Ishikawa (cell line): Measurements from ENCODE around the gene LRRN4.

Experiments
- CEBPB ChIP-seq: IDR thresholded peaks from 2 replicates; pipeline ENCODE4 v1.6.1; 2012
- CREB1 ChIP-seq: IDR thresholded peaks from 2 replicates; pipeline ENCODE4 v1.6.1; 2012; ENCODE audit warnings: low read depth
- EGR1 ChIP-seq: IDR thresholded peaks from 2 replicates; pipeline ENCODE4 v1.6.1; 2012
- EP300 ChIP-seq: IDR thresholded peaks from 2 replicates; pipeline ENCODE4 v1.6.1; 2012; ENCODE audit warnings: borderline replicate concordance
- FOXM1 ChIP-seq: IDR thresholded peaks from 2 replicates; pipeline ENCODE4 v1.6.1; 2012; ENCODE audit warnings: low read depth, borderline replicate concordance
- MAX ChIP-seq: IDR thresholded peaks from 2 replicates; pipeline ENCODE4 v1.6.1; 2012
- NFIC ChIP-seq: IDR thresholded peaks from 2 replicates; pipeline ENCODE4 v1.6.1; 2012
- RAD21 ChIP-seq: IDR thresholded peaks from 2 replicates; pipeline ENCODE4 v1.6.1; 2012; ENCODE audit warnings: low read depth
- REST ChIP-seq: IDR thresholded peaks from 2 replicates; pipeline ENCODE4 v1.6.1; 2012; ENCODE audit warnings: low read depth, mild to moderate bottlenecking
- TAF1 ChIP-seq: IDR thresholded peaks from 2 replicates; pipeline ENCODE4 v1.6.1; 2012; ENCODE audit warnings: low read depth, mild to moderate bottlenecking
- TCF12 ChIP-seq: IDR thresholded peaks from 2 replicates; pipeline ENCODE4 v1.6.1; 2012; ENCODE audit warnings: low read depth
- TEAD4 ChIP-seq: IDR thresholded peaks from 2 replicates; pipeline ENCODE4 v1.6.1; 2012
- YY1 ChIP-seq: IDR thresholded peaks from 2 replicates; pipeline ENCODE4 v1.6.1; 2012; ENCODE audit warnings: low read depth
- ZBTB7A ChIP-seq: IDR thresholded peaks from 2 replicates; pipeline ENCODE4 v1.6.1; 2012; ENCODE audit warnings: low read depth
- TF ChIP-seq, protein P1 (sequence below): IDR thresholded peaks from 2 replicates; pipeline ENCODE4 v1.6.1; 2012

Gene LRRN4

GRCh38 chr20:6066582-6066981 lies 12.7 kb upstream of the LRRN4 start:
- TF ChIP-seq CEBPB (no peak), CREB1 (no peak), ZBTB7A (no peak), REST (no peak), FOXM1 (no peak), MAX (no peak), YY1 (no peak), EGR1 (no peak), NFIC (no peak), RAD21 (no peak), TCF12 (no peak), TAF1 (no peak), TEAD4 (no peak), EP300 (no peak)
- TF ChIP-seq, protein P1, sequence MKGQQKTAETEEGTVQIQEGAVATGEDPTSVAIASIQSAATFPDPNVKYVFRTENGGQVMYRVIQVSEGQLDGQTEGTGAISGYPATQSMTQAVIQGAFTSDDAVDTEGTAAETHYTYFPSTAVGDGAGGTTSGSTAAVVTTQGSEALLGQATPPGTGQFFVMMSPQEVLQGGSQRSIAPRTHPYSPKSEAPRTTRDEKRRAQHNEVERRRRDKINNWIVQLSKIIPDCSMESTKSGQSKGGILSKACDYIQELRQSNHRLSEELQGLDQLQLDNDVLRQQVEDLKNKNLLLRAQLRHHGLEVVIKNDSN: no peak

- TF ChIP-seq, protein P1: no peak
- TF ChIP-seq CREB1 (no peak), REST (no peak), EP300 (no peak), YY1 (no peak), TEAD4 (no peak), EGR1 (no peak), RAD21 (no peak), TAF1 (no peak), TCF12 (no peak), NFIC (no peak), MAX (no peak), FOXM1 (no peak), ZBTB7A (no peak)
Observed at GRCh38 chr20:6061544-6061943, 7.7 kb upstream of the LRRN4 start.

GRCh38 chr20:6060213-6060612 lies 6.4 kb upstream of the LRRN4 start:
- TF ChIP-seq ZBTB7A: no peak

DNA sequence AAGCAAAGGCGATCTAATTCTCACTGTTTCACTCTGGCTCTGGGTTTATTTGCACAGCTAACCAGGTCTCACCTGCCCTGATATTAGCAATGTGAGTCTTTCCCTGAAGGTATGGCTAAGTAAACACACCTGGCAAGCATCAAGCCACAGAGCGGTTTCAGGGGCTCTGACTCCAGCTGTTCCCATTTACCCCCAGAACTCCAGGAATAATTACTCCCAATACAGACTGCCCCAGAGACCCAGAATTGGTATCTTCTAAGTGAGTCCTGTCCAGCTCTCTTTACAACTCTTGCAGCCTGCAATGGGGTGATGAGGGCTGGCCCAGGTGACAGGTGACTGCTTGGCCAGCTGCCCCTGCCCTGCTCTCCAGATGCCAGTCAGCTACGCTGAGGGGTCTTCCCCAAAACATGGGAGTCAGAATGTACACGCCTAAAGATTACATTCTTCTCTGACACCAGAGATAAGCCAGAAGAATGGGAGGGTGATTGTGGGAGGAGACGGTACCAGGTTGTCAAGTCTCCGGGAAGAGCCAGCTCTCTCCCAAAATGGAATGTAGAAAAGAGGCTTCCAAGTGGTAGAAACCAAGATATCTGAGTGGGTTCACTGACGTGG lies 4.9 kb upstream of the LRRN4 start:
- TF ChIP-seq CEBPB (no peak), NFIC (no peak), TCF12 (0 out of 2 replicates have a peak, but pooled peaks have one; percentile 17)
- TF ChIP-seq, protein P1: no peak

DNA sequence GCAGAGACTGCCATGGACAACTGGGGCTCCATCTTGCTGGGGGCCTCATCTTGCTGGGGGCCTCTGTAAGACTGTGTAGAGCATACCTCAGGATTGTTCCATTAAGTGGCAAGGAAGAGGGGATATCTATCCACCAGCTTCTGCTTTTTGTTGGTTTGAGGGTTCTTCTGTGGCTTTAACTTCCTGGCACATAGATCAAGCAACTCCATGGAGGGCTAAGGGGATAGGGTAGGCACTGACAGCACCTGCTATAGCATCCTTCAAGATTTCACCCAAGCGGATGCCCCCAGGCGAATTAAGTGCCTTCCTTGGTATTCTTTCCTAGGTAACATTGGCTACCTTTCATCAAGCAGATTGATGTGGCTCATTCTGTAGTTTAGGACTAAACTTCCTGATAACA lies 3.8 kb upstream of the LRRN4 start:
- no peak for TF ChIP-seq NFIC
- TF ChIP-seq, protein P1: no peak
- no peak for TF ChIP-seq EGR1
- no peak for TF ChIP-seq ZBTB7A
- no peak for TF ChIP-seq REST
- no peak for TF ChIP-seq YY1
- no peak for TF ChIP-seq CEBPB
- TF ChIP-seq CREB1: no peak
- no peak for TF ChIP-seq EP300
- TF ChIP-seq MAX: no peak
- no peak for TF ChIP-seq TAF1
- no peak for TF ChIP-seq RAD21
- TF ChIP-seq TCF12: no peak
